GM18951 (cell line): Measurements from ENCODE around the gene PTPRK.
"Not testable (repeated sequence)": the region's sequence is repeated elsewhere in the genome, so short reads cannot be mapped to it uniquely, and the experiment has no call there.

ENCODE experiments used
- POLR2A ChIP-seq: IDR thresholded peaks from 4 replicates; pipeline ENCODE4 v1.6.1; 2011; ENCODE audit warnings: mild to moderate bottlenecking; ENCODE audit not compliant: insufficient read length, insufficient read depth; ENCODE audit errors: extremely low read depth
- in situ Hi-C: fragments of 300-500 bp; cut with MboI; formaldehyde crosslinking; loops from one replicate; pipeline ENCODE4 v1.12.0; 2022; ENCODE audit warnings: low sequenced_read_pairs, mixed read lengths, inconsistent platforms; ENCODE audit not compliant: unreplicated experiment

The PTPRK gene

DNA sequence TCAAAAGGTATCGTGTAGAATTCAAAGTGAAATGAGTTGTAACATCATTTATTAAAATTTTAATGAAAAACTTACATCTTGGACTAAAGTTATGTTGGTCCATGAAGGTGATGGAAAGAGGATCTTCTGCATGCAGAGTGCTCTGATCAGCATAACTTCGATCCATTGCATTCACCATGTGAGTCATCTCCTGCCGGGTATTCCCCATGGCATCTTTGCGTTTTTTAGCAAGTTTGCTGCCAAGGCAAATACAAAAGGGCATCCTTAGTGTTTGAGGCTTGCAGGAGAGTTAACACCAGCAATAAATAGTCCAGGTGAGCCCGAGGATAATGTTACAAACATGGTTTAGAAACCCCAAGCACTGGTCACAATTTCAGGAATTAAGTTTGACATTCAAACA, 515.4 kb downstream of the PTPRK start:
- in situ Hi-C loops: no loop called here
- no peak for TF ChIP-seq POLR2A

DNA sequence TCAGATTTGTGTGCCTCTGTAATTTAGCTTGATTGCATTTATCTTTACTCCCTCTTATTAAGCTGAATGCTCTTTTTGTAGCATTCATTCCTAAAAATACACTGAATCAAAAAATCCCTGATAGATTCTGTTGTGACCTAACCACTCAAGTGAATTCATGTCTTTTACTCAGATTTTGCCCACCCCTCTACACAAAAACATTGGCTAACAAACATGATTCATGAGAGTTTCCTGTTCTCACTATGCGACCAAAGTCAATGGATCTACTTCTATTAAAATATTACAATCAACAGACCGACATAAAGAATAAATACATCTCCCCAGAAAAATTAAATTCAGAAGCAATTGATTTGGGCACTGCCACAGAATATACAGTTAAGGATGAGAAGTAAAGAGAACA, 520.0 kb downstream of the PTPRK start:
- no peak for TF ChIP-seq POLR2A
- in situ Hi-C loops: no loop called here

DNA sequence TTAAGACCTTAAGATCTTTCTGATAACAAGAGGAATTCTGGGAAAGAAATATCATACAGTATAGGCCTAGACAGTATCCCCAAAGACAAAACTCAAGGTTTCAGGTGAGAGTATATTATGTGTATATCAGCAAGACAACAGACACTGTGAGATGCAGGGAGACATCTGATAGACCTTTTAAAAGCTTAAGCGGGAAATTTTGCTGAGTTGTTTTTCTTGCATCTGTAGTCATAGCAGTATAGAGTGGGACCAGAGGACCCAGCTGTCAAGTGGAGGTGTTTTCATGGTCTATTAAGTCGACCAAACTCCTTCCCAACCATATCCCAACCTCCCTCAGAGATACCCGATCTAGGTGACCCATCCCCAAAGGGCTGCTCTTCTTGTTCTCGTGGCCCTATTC, 521.4 kb downstream of the PTPRK start:
- TF ChIP-seq POLR2A: no peak
- in situ Hi-C loops: no loop called here

DNA sequence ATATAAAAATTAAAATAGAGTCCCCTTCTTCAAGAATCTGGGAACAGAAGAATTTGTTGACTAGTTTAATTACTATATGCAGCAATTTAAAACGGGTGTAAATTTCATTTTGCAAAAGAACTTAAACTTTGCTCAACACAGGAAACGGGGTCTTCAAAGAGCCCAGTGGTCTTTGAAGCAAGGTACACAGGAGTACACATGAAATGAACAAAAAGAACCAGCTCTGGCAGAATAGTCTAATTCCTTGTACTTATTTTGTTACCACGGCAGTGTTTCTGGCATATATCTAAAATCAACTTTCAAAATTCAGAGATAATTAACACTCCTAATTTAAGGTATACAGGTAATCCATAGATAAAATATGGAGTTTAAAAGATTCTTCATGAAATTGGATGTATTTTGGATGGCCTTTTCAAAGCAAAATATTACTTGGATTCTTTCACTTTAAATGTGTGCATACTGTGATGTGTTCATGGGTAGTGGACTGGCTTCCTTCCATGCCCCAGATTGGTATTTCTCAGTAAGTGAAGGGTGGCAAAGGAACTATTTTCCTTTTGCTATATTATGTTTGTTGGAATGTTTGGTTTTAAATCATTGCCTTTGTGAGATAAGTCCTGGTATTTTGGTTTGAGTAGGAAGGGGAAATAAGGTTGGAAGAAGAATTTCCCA, 522.8 kb downstream of the PTPRK start:
- in situ Hi-C loops: no loop called here
- TF ChIP-seq POLR2A: no peak

DNA sequence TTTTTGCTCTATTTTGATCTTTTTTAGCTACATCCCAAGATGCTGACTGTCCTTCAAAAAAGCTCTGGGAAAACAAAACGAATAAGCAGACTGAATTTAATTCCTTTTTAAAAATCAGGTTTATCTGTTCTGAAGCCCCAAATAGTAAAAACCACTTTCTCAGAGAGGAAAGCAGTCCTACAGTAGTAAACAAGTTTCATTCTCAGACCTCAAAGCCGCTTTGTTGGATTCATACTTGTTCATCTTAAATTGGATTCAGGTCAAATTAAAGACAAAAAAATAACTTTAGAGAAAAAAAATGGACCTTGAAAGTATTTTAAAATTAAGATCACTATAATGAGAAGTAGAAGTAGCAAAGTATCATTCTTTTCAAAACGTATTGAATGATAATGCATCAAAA, 523.5 kb downstream of the PTPRK start:
- in situ Hi-C loops: no loop called here
- TF ChIP-seq POLR2A: no peak

DNA sequence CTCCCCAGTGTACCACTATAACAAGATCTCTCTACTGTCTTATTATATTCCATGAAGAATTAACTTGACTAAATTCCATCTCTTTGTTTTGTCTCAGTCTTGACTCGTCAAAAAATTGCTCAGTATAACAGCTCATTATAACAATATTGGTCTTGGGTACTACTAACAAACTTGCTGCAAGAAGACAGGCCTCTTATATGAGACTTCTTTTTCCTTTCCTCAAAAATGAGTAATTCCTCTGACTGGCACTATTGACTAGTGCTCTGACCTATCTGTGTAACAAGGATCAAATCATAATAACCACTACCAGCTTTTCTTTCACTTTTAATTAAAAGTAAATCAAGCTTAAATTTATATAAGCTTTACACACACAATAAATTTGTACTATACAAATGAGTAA, 528.3 kb downstream of the PTPRK start:
- in situ Hi-C loops: no loop called here
- no peak for TF ChIP-seq POLR2A

DNA sequence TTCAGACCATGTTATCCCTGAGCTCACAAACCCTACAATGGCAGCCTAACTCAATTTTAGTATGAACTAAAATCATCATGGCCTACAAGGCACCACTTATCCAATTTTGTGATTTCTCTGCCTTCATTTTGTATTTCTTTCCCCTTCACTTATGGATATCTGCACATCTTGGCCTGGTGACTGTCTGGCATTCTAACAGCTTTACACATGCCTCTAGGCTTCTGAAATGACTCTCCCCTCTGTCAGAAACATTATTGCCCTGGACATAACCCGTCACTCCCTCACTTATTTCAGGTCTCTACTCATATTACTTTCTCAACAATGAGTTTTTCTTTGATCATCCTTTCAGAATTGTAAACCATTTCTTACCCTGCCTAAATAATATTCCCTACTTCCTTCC, 530.3 kb downstream of the PTPRK start:
- TF ChIP-seq POLR2A: no peak
- in situ Hi-C loops: no loop called here

DNA sequence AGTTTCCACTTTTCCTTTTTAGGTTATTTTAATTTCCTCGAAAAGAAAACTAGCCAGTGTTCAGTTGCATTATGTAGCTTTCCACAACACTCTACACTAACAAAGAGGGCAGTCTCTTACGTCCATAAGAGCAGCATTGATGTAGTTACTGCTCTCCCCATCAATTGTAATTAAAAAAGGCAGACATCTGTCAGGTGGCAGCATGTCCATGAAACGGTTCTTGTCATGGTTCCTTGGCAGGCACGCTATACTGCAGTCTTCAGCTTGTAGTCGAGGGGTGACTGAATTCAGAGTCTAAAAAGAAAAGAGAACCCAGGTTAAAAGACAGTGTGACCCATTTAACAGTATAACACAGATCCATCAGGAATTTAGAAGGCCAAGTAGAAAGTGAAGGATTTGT, 539.4 kb downstream of the PTPRK start:
- no peak for TF ChIP-seq POLR2A
- in situ Hi-C loops: no loop called here

DNA sequence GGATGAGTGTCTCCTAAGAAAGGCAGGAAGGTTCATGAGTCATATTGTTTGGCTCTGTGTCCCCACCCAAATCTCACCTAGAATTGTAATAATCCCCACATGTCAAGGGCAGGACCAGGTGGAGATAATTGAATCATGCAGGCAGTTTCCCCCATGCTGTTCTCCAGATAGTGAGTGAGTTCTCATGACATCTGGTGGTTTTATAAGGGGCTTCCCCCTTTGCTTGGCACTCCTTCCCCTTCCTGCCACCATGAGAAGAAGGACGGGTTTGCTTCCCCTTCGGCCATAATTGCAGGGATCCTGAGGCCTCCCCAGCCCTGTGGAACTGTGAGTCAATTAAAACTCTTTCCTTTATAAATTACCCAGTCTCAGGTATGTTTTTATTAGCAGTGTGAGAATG, 542.2 kb downstream of the PTPRK start:
- in situ Hi-C loops: not testable (repeated sequence)

DNA sequence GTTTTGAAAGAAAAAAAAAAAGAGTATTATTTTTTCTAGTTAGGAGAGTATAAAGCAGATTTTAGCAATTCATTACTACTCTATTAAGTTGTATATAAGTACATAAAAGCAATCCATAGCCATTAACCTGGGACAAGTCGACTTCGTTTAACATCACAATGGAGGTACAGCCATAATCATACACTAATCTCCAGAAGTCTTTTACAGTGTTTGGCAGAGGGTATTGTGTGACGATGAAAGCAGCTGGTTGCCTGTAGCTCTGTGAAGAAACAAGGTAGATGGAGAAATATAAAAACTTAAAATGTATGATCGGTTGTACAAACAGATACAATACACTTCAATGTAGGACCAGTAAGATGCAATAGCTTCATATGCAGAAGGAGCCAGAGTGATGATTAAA, 543.6 kb downstream of the PTPRK start:
- no peak for TF ChIP-seq POLR2A
- in situ Hi-C loops: no loop called here

DNA sequence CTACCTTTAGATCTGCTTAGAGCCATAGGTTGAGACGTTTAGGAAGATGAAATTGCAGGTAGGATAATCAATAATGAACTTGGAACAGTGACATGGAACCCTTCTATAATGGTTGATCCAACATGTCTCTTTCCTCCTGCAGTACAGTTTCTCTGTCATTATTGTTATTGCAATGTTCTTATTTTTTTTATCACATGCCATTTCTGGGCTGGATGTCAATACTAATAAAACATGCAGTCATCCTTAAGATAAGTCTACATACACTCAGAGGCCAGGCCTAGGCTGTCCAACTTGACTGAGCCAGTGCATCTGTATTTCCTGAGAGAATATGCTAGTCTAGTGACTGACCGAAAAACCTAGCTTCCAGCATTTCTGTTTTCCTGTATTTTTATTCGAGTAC, 544.3 kb downstream of the PTPRK start:
- in situ Hi-C loops: no loop called here
- TF ChIP-seq POLR2A: no peak

DNA sequence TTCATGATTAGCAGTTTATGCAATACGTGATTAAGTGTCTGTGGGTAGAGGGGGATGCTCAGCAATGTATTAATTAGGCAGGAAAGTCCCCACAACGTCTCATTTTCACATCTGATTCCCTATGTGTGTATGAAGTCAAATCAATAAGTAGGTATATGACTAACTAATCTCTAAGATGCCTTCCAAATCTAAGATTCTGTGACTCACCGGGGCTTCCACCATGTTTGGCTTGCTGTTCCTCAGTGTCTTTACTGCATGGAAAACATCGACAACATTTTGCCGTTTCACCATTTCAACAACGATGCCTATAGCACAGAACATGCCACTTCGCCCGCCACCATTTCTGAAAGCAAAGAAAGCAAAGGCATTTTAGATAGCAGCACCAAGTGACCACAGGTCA, 547.6 kb downstream of the PTPRK start:
- TF ChIP-seq POLR2A: no peak
- in situ Hi-C loops: no loop called here

DNA sequence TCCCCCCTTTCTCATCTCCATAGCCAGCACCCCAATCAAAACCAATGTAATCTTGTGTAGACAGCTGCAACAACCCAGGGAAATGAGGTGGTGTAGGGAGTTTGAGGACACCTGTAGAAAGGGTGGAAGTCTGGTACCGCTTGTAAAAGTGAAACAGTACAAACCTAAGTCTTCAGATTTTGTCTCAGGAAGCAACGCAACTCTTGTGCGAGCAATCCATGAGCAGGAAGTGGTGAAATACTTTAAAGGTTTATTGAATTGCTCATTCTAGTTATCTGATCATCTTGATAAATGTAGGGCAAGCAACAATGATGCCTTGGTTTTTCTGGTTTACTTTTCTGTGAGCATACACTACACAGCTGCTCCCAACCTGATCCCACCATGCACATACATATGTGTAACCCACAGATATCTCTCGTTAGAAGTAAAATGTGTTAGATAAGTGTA, 548.4 kb downstream of the PTPRK start:
- TF ChIP-seq POLR2A: no peak
- in situ Hi-C loops: no loop called here

DNA sequence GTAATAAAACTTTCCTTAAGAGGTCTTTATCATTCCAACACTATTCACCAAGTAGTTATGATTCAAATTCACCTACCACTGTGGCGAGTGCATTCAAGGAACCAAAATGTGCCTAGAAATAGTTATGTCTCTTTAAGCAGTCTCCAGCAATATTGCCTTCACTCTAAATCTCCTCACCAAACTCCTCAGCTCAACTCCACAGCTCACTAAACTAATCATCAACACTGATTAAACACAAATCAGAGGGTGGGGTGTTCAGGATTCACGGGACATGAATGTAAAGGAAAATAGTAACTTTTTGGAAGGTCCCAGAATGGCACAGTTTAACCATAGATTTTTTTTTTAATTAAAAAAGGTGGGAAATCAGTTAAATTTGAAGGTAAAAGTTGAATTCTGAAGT, 549.0 kb downstream of the PTPRK start:
- in situ Hi-C loops: no loop called here
- no peak for TF ChIP-seq POLR2A

DNA sequence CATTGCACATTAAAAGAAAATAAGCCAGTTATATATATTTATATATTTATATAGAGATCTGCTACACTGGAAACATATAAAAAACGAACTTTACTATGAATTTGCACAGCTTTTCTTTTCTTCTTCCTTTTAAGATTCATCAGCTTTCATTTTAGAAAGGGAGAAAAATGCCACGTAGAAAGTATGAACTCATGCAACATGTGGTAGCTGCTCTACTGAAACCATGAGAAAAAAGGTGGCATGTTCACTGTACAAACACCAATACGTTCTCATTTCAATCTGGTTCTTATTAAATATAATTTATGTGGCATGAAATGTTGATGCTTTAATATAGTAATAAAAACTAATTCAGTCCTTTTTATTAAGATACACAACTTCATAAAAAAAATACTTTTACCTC, 550.7 kb downstream of the PTPRK start:
- in situ Hi-C loops: no loop called here
- TF ChIP-seq POLR2A: no peak
